Stimulated activated naive CD8-positive, alpha-beta T cell treated with anti-CD3 and anti-CD28 coated beads, Interleukin-15, Interleukin-2, amounts not matched to agents 100 U/mL and 50 U/mL, for 24 hours (primary cell): Measurements from ENCODE around the gene KASH5.

Experiments
- ATAC-seq: fragments of 150-1000 bp; cut with Tn5 transposase; one replicate; pipeline ENCODE4 v1.10.0; 2021
- DNase-seq: peaks from one replicate; pipeline ENCODE4 v3.0.0; 2021

Gene KASH5

GRCh38 chr19:49387936-49388372 is at the start of gene KASH5:
KASH5 (plus strand) TSS chr19:49388249; CDS start chr19:49390884, 2,635 bp downstream.
- DNase-seq (peak; percentile 77), ATAC-seq (no peak)

GRCh38 chr19:49338691-49339300 is 49.3 kb upstream of the KASH5 start:
- peak; percentile 42 for DNase-seq
- ATAC-seq: no peak

GRCh38 chr19:49339301-49340068 is 48.6 kb upstream of the KASH5 start:
- DNase-seq: no peak
- no peak for ATAC-seq

DNA sequence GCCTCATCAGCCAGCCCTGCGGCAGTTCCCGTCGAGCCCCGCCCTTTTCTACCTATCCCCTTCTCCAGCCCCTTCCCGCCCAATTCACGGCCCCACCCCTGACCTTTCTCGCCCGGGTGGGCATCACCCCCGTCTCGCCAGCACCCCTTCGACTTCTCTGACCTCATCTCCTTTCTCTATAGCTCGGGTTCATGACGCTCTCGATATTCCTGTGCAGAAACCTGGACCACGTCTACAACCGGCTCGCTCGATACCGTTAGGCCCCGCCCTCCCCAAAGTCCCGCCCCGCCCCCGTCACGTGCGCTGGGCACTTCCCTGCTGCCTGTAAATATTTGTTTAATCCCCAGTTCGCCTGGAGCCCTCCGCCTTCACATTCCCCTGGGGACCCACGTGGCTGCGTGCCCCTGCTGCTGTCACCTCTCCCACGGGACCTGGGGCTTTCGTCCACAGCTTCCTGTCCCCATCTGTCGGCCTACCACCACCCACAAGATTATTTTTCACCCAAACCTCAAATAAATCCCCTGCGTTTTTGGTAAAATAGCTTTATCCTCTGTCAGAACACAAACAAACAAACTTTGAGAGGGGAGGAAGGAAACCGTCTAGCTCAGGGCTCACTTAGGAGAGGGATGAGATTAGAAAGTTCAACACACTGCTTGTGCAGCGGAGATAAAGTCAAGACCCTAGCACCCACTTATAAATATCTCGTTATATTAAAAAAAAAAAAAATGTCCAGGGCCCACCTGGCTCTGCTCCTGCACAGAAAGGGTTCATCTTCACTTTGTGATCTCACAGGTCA is 47.8 kb upstream of the KASH5 start:
- DNase-seq (peak; percentile 63), ATAC-seq (peak; percentile 10)

DNA sequence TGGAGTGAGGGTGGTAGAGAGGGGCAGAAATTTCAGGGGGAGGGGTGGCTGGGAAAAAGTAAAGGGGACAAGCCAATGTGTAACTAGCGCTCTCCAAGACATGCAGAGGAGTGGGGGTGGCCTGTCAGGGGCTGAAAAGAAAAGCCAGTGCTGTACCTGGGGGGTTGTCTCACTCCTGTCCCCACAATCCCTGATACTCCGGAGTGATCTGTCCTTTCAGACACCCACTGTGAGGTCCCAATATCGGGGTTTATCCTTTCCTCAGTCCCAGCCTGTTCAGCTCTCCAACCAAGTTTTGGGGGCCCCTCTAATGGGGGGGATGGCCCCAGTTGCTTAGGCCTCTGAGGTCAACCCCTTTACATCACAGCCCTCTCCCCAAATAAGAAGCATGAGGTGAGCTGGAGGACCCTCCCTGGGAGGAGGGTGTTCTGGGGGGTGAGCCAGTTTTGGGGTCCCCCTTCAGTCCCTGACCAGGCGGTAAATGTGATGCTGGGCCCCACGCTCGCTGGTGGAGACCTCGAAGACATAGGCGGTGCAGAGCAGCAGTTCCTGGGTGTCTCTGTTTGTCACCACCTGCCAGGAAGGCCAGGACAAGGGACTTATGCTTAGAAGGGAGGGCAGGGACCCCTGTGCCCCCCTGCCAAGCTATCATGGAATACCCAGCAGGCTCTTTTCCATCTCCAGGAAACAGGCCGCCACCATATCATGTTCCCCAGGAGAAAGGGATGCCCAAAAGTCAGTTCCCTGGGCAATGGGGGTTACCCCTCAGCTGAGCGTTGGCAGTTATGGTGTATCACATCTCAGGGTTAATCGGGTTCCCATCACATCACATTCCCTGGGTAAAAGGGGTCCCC is 47.0 kb upstream of the KASH5 start:
- DNase-seq: no peak
- ATAC-seq: no peak

- ATAC-seq (peak; percentile 7), DNase-seq (no peak)
Observed at GRCh38 chr19:49342291-49342721, 45.7 kb upstream of the KASH5 start.

GRCh38 chr19:49343123-49343522 is 44.9 kb upstream of the KASH5 start:
- no peak for DNase-seq
- no peak for ATAC-seq

DNA sequence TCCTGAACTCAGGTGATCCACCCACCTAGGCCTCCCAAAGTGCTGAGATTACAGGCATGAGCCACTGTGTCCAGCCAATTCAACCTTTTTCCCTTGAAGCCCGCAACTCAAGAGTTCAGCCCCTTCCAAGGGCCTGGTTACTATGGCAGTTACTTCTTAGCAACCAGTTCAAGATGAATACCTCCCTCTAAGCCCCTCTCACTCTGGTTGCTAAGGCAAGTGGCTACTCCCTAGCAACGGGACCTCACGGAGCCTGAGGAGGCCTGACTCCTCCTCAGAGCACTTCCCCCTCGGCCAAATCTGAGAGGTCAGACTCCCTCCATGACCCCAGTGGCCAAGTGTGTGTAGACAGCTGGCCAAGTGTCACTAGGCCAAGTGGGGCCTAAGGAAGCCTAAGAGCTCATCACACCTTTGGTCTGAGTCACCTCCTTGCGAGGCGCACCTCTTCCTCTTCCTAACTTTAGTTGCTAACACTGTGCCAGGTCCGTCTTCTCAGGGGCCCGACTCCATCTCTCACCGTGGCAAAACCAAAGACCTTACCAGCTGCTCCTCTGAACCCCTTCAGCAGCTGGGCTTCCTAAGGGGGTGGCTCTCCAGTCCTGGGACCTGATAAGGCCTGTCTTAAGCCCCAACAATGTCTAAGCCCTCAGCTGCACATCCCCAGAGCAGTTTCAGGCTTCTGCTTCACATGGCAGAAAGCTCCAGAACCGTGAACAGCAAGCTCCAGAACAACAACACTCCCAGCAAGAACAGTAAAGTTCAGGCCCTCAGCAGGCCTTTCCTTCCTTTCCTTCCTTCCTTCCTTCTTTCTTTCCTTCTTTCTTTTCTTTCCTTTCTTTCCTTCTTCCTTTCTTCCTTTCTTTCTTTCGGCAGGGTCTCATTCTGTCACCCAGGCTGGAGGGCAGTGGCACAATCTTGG is 43.3 kb upstream of the KASH5 start:
- ATAC-seq (no peak), DNase-seq (no peak)

- ATAC-seq: no peak
- DNase-seq: no peak
Observed at GRCh38 chr19:49347191-49347590, 40.9 kb upstream of the KASH5 start.

DNA sequence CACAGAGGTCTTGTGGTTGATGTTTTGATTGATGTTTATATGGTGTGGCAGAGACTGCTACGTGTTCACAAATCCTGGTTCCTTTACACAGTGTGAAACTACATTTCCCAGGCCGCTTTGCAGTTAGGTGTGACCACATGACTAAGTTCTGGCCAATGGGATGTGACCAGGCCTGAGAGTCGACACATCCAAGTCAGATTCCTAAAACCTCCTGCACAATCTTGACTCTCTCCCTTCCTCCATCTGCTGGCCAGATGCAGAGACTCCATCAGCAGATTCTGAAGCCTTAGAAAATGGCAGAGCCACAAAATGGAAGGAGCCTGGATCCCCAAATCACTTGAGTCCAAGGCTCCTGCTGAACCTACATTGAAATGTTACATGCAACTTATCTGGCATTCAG is 40.2 kb upstream of the KASH5 start:
- ATAC-seq (peak; percentile 43), DNase-seq (no peak)

- ATAC-seq: no peak
Observed at GRCh38 chr19:49348305-49349189, 39.5 kb upstream of the KASH5 start.

DNA sequence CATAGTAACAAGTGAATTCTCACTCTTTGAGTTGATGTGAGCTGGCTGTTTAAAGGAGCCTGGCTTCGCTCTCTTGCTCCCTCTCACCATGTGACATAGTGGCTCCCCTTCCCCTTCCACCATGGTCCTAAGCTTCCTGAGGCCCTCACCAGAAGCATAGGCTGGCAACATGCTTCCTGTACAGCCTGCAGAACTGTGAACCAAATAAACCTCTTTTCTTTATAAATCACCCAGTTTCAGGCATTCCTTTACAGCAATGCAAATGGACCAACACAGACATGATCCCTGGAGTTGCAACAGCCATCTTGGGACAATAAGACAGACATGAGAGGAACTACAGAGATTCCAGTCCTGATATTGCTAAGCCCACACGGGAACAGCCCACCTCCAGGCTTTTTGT is 38.5 kb upstream of the KASH5 start:
- no peak for ATAC-seq
- no peak for DNase-seq

More at GRCh38 chr19:49348305-49349189, 39.5 kb upstream of the KASH5 start:
- no peak for DNase-seq

GRCh38 chr19:49355909-49356353 is 32.1 kb upstream of the KASH5 start:
- ATAC-seq (no peak), DNase-seq (no peak)

DNA sequence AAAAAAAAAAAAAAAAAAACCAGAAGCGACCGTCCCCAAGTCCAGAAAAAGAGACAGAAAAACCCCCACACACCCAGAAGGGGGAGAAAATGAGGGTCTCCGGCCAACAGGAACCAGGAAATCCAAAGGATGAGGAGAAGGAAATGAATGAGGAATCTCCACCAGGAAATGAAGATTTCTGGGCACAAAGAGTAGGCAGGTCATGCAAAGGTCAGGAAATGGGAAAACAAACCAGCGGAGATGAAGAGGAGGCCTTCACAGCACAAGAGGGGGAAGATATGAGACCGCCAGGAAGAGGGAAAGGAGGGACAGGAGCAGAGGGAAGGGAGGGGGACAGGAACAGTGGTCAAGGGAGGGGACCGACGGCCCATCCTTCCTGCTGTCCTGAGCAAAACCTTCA is 31.7 kb upstream of the KASH5 start:
- ATAC-seq (no peak), DNase-seq (no peak)

DNA sequence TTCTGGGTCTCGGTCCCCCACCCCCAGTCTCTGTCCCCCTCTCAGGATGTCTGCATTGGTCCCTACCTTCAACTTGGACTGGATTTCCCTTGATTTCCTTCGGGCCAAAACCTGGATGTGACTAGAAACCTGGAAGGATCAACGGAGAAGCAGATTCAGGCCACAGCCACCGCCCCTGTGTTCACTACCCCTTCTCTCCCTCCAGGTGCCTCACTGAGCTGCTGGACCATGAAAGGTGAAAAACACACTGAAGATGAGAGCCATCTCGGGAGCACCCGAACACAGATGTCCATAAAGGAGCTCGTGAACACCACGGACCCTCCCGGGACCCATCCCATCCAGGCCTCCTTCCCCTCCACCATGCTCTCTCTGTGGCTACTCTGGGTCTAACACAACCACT is 30.9 kb upstream of the KASH5 start:
- no peak for ATAC-seq
- no peak for DNase-seq

GRCh38 chr19:49359851-49360820 is 27.9 kb upstream of the KASH5 start:
- DNase-seq (no peak), ATAC-seq (no peak)

DNA sequence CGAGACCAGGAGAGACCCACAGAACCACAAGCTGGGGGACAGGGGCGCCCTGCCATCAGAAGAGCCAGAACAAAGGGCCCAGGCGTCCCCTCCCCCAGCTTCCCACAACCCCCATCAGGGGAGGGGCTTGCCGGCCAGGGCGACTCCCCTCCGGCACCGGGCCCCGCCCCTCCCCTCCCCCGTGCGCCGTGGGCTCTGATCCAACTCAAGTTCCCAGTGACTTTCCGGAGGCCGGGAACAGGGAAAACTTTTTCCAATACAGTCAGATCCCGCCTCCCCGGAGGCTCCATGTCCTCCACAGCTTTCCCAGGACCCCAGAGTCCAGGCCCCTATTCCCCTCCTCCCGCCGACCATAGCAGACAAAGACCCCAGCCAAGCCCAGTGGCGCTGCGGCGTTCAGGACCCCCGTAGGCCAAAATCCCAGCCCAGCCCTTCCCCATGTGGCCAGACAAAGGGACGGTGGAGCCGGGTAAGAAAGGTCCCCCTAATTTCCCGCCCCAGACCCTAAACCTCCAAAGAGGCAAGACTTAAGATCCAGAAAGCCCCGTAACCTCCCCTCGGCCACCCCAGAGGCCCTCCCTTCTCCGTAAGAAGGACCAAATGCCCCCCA is 26.5 kb upstream of the KASH5 start:
- DNase-seq (peak; percentile 36), ATAC-seq (no peak)
